D341Med (cell line): Measurements from ENCODE around the gene FAM72C.
"Not testable (repeated sequence)": the region's sequence is repeated elsewhere in the genome, so short reads cannot be mapped to it uniquely, and the experiment has no call there.

Experiments
- DNase-seq: peaks from one replicate; pipeline ENCODE4 v3.0.0; 2012; ENCODE audit warnings: low spot score

FAM72C gene

GRCh38 chr1:143971924-143972700 lies at the start of gene FAM72C:
TSS of gene FAM72C (minus strand) at chr1:143971986. CDS start at chr1:143971141, 845 bp downstream.
- DNase-seq = not testable (repeated sequence)

- DNase-seq = not testable (repeated sequence)
These were observed 48.4 kb upstream of the FAM72C start for GRCh38 chr1:144020001-144020738.

GRCh38 chr1:144019101-144019500 lies 47.3 kb upstream of the FAM72C start:
- DNase-seq = not testable (repeated sequence)

GRCh38 chr1:144015180-144015966 lies 43.6 kb upstream of the FAM72C start:
- DNase-seq = not testable (repeated sequence)

GRCh38 chr1:144014528-144014927 lies 42.7 kb upstream of the FAM72C start:
- DNase-seq = not testable (repeated sequence)

GRCh38 chr1:144014121-144014520 lies 42.3 kb upstream of the FAM72C start:
- not testable (repeated sequence) for DNase-seq

GRCh38 chr1:144012168-144012733 lies 40.5 kb upstream of the FAM72C start:
- DNase-seq = not testable (repeated sequence)

- not testable (repeated sequence) for DNase-seq
These were observed 37.6 kb upstream of the FAM72C start for GRCh38 chr1:144009410-144009809.

GRCh38 chr1:144004259-144004658 lies 32.5 kb upstream of the FAM72C start:
- not testable (repeated sequence) for DNase-seq

- DNase-seq = not testable (repeated sequence)
These were observed 31.7 kb upstream of the FAM72C start for GRCh38 chr1:144003306-144004029.

GRCh38 chr1:144002141-144002881 lies 30.5 kb upstream of the FAM72C start:
- not testable (repeated sequence) for DNase-seq

GRCh38 chr1:144001077-144001476 lies 29.3 kb upstream of the FAM72C start:
- not testable (repeated sequence) for DNase-seq

- DNase-seq = not testable (repeated sequence)
These were observed 24.2 kb upstream of the FAM72C start for GRCh38 chr1:143996020-143996419.

- DNase-seq = not testable (repeated sequence)
These were observed 21.6 kb upstream of the FAM72C start for GRCh38 chr1:143993301-143993907.

GRCh38 chr1:143990699-143991098 lies 18.9 kb upstream of the FAM72C start:
- not testable (repeated sequence) for DNase-seq

GRCh38 chr1:143989719-143990118 lies 17.9 kb upstream of the FAM72C start:
- DNase-seq = not testable (repeated sequence)

GRCh38 chr1:143989427-143989712 lies 17.6 kb upstream of the FAM72C start:
- DNase-seq = not testable (repeated sequence)

GRCh38 chr1:143988602-143989426 lies 17.0 kb upstream of the FAM72C start:
- DNase-seq = not testable (repeated sequence)

GRCh38 chr1:143987868-143988267 lies 16.1 kb upstream of the FAM72C start:
- DNase-seq = not testable (repeated sequence)
